Hepatocyte (in vitro differentiated cells): ENCODE data around the gene FST. TPM values are rescaled to one million over a fixed set of nuclear protein-coding genes. Genes with fewer than 3 reads are reported as not detected.

Experiments used
- DNase-seq: peaks from one replicate; pipeline ENCODE4 v3.0.0-alpha.2; 2016; ENCODE audit warnings: low spot score
- H2AFZ ChIP-seq: fragments of 200-600 bp; sonication (generic); 2 replicates; pipeline ENCODE4 v1.6.0; 2016; ENCODE audit warnings: antibody characterized with exemption, mild to moderate bottlenecking
- H3K27ac ChIP-seq: fragments of 200-600 bp; sonication (generic); 2 replicates; pipeline ENCODE4 v1.5.1; 2016; ENCODE audit warnings: mild to moderate bottlenecking
- H3K27me3 ChIP-seq: fragments of 200-600 bp; sonication (generic); 2 replicates; pipeline ENCODE4 v1.6.1; 2016
- H3K36me3 ChIP-seq: fragments of 200-600 bp; sonication (generic); replicated peaks from 2 replicates; pipeline ENCODE4 v1.5.1; 2016; ENCODE audit warnings: low read depth; ENCODE audit not compliant: insufficient read depth
- H3K4me1 ChIP-seq: fragments of 200-600 bp; sonication (generic); 2 replicates; pipeline ENCODE4 v1.5.1; 2016; ENCODE audit warnings: mild to moderate bottlenecking, moderate library complexity; ENCODE audit not compliant: insufficient read depth
- H3K4me2 ChIP-seq: fragments of 200-600 bp; sonication (generic); 2 replicates; pipeline ENCODE4 v1.6.0; 2016
- H3K4me3 ChIP-seq: fragments of 200-600 bp; sonication (generic); 2 replicates; pipeline ENCODE4 v1.5.1; 2016; ENCODE audit warnings: mild to moderate bottlenecking
- H3K79me2 ChIP-seq: fragments of 200-600 bp; sonication (generic); 2 replicates; pipeline ENCODE4 v1.6.0; 2017; ENCODE audit warnings: mild to moderate bottlenecking
- H3K9me2 ChIP-seq: fragments of 200-600 bp; sonication (generic); replicated peaks from 2 replicates; pipeline ENCODE4 v1.6.0; 2017; ENCODE audit warnings: mild to moderate bottlenecking; ENCODE audit not compliant: insufficient read depth
- H3K9me3 ChIP-seq: fragments of 200-600 bp; sonication (generic); 2 replicates; pipeline ENCODE4 v1.5.1; 2016; ENCODE audit warnings: low read depth, mild to moderate bottlenecking
- H4K20me1 ChIP-seq: fragments of 200-600 bp; sonication (generic); 2 replicates; pipeline ENCODE4 v1.6.0; 2016; ENCODE audit warnings: mild to moderate bottlenecking; ENCODE audit not compliant: insufficient read depth, poor library complexity, severe bottlenecking
- EZH2 ChIP-seq: fragments of 200-600 bp; sonication (generic); IDR thresholded peaks from 2 replicates; pipeline ENCODE4 v1.6.1; 2016; ENCODE audit warnings: antibody characterized with exemption, mild to moderate bottlenecking, borderline replicate concordance
- EZH2phosphoT487 ChIP-seq: fragments of 200-600 bp; sonication (generic); IDR thresholded peaks from one replicate; pipeline ENCODE4 v1.6.1; 2018; ENCODE audit warnings: antibody characterized with exemption, mild to moderate bottlenecking, low read depth, moderate library complexity; ENCODE audit not compliant: unreplicated experiment, severe bottlenecking
- WGBS: methylation state at CpG from one replicate; pipeline ENCODE4 v1.1.6; 2016; ENCODE audit warnings: low lambda C conversion rate; ENCODE audit errors: missing lambda C conversion rate; 5-methylcytosine and 5-hydroxymethylcytosine counted together
- polyA plus RNA-seq: library from polyadenylated mRNA; unstranded; fragments of >200 nt; fragmentation: Nextera tagmentation; extraction: Ambion mirVana; gene quantifications from 2 replicates; pipeline ENCODE4 v1.2.1, GENCODE V29; 2016
- total RNA-seq: library from RNA; depleted of rRNA; stranded (reverse); fragments of >200 nt; gene quantifications from 2 replicates; pipeline ENCODE4 v1.2.3, GENCODE V29; 2014
- TF ChIP-seq, protein P1 (sequence below): fragments of 200-600 bp; sonication (generic); IDR thresholded peaks from 2 replicates; pipeline ENCODE4 v1.5.1; 2016; ENCODE audit warnings: antibody characterized with exemption, mild to moderate bottlenecking; ENCODE audit not compliant: poor library complexity

The FST gene
- total and polyA plus RNA-seq, 2 experiments from 2014 or later, result 18.4 to 35.4 TPM

DNA sequence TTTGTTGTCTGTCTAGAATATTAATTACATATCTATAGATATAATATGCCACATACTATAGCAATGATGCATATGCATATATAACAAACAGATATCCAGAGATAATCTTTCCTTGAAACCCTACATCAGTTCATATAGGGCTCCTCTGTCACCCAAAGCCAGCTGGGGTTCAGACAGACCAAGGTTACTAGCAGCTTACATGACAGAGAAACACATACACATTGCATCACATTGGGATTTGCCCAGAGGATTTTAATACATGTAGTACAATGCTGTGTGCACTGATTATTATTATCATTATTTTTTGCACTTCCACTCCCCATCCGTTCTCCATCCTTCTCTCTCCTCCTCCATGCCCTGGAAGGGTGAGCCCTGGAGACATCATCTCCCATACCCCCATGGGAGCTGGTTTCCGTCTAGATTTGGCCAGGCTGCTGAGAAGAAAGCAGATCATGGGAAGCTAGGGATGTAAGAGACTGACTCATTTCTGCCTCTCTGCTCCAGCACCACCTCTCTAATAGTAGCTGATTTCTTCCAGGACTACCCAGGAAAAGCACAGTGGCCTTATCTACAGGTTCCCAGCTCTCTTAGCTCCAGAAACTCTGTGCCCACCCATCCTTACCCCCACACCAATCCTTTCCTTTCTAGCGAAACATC, 23.3 kb downstream of the FST start:
- Histone ChIP-seq H2AFZ (no peak overlapping the region), H3K4me1 (no peaks in the 10 kb centered on the region), H3K4me3 (no peak overlapping the region), H3K9me2 (no peaks in the 10 kb centered on the region), H3K36me3 (no peaks in the 10 kb centered on the region), H4K20me1 (no peaks in the 10 kb centered on the region), H3K27ac (no peak overlapping the region), H3K9me3 (no peaks in the 10 kb centered on the region), H3K4me2 (no peak overlapping the region), H3K27me3 (no peaks in the 10 kb centered on the region), H3K79me2 (no peaks in the 10 kb centered on the region)
- DNase-seq, result no peak
- TF ChIP-seq, protein P1, sequence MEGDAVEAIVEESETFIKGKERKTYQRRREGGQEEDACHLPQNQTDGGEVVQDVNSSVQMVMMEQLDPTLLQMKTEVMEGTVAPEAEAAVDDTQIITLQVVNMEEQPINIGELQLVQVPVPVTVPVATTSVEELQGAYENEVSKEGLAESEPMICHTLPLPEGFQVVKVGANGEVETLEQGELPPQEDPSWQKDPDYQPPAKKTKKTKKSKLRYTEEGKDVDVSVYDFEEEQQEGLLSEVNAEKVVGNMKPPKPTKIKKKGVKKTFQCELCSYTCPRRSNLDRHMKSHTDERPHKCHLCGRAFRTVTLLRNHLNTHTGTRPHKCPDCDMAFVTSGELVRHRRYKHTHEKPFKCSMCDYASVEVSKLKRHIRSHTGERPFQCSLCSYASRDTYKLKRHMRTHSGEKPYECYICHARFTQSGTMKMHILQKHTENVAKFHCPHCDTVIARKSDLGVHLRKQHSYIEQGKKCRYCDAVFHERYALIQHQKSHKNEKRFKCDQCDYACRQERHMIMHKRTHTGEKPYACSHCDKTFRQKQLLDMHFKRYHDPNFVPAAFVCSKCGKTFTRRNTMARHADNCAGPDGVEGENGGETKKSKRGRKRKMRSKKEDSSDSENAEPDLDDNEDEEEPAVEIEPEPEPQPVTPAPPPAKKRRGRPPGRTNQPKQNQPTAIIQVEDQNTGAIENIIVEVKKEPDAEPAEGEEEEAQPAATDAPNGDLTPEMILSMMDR, result no peak
- TF ChIP-seq EZH2, result no peak
- TF ChIP-seq EZH2phosphoT487, result no peak
- WGBS, result 74% methylated on average over 3 of the region's 3 CpGs

- H3K79me2 ChIP-seq, result no peaks in the 10 kb centered on the region
- H3K9me2 ChIP-seq, result no peaks in the 10 kb centered on the region
- no peaks in the 10 kb centered on the region for H3K27me3 ChIP-seq
- H3K9me3 ChIP-seq, result no peaks in the 10 kb centered on the region
- no peaks in the 10 kb centered on the region for H3K4me1 ChIP-seq
- no peak overlapping the region for H3K27ac ChIP-seq
- WGBS, result 86% methylated on average over 4 of the region's 4 CpGs
- H4K20me1 ChIP-seq, result no peaks in the 10 kb centered on the region
- H2AFZ ChIP-seq, result no peak overlapping the region
- no peak for DNase-seq
- H3K4me2 ChIP-seq, result no peak overlapping the region
- no peak overlapping the region for H3K4me3 ChIP-seq
- H3K36me3 ChIP-seq, result no peaks in the 10 kb centered on the region
- TF ChIP-seq, protein P1, result no peak
- TF ChIP-seq EZH2, result no peak
- TF ChIP-seq EZH2phosphoT487, result no peak
Measured at GRCh38 chr5:53507013-53507412, 26.6 kb downstream of the FST start.

- Histone ChIP-seq H3K4me3 (no peak overlapping the region), H3K36me3 (no peaks in the 10 kb centered on the region), H3K4me1 (no peaks in the 10 kb centered on the region), H3K4me2 (no peak overlapping the region), H4K20me1 (no peaks in the 10 kb centered on the region), H3K9me2 (no peaks in the 10 kb centered on the region), H3K27me3 (no peaks in the 10 kb centered on the region), H3K9me3 (no peaks in the 10 kb centered on the region), H3K79me2 (no peaks in the 10 kb centered on the region), H3K27ac (no peak overlapping the region), H2AFZ (no peak overlapping the region)
- WGBS, result 95% methylated on average over 3 of the region's 3 CpGs
- TF ChIP-seq EZH2 (no peak), EZH2phosphoT487 (no peak)
- TF ChIP-seq, protein P1, result no peak
- DNase-seq, result no peak
Measured at GRCh38 chr5:53508125-53508524, 27.7 kb downstream of the FST start.

GRCh38 chr5:53512539-53512938, 32.1 kb downstream of the FST start:
- Histone ChIP-seq H3K36me3 (no peaks in the 10 kb centered on the region), H3K4me2 (no peak overlapping the region), H3K27me3 (no peaks in the 10 kb centered on the region), H3K27ac (no peak overlapping the region), H3K4me3 (no peak overlapping the region), H3K4me1 (no peaks in the 10 kb centered on the region), H3K9me2 (no peaks in the 10 kb centered on the region), H2AFZ (no peak overlapping the region), H3K79me2 (no peaks in the 10 kb centered on the region), H3K9me3 (no peaks in the 10 kb centered on the region), H4K20me1 (no peaks in the 10 kb centered on the region)
- TF ChIP-seq EZH2phosphoT487 (no peak), EZH2 (no peak)
- TF ChIP-seq, protein P1, result no peak
- no peak for DNase-seq
